Measurements from ENCODE around the gene MAFG. TPM values are rescaled to one million over a fixed set of nuclear protein-coding genes. Genes with fewer than 3 reads are reported as not detected.
A peak's percentile ranks its signal among the peaks of the same experiment; 100 is the strongest.

Gene MAFG
- total RNA-seq, 6 experiments from 2014 or later: 7.4 to 12.9 (median 9.2) TPM

GRCh38 chr17:81885869-81886548 lies 41.5 kb downstream of the MAFG start:
- Histone ChIP-seq H3K36me3 (peaks cover 4 to 43% (median 10%) of the 10 kb centered on the region in 4 donors), H3K4me3 (no peak overlapping the region), H3K27ac (no peak overlapping the region), H3K27me3 (no peaks in the 10 kb centered on the region), H3K4me1 (peaks cover 0 to 12% (median 5%) of the 10 kb centered on the region in 4 donors), H3K9me3 (no peaks in the 10 kb centered on the region)
- no peak for TF ChIP-seq POLR2A (IDR thresholded peaks at IDR 0.05)
- no peak for TF ChIP-seq CTCF (IDR thresholded peaks at IDR 0.05)
- DNase-seq: no peak
- peak in 1 of 4 donors; percentile 17 for ATAC-seq
- intact Hi-C loops (cut with DNase I): loop anchor here in 1 of 2 donors (10.0 kb wide), 1 partner anchor 129 kb away; no protein-coding TSS in a partner anchor
- WGBS (ENCODE audit: insufficient coverage, low coverage, low lambda C conversion rate, missing lambda C conversion rate): 80% methylated on average over 1 of the region's 11 CpGs

DNA sequence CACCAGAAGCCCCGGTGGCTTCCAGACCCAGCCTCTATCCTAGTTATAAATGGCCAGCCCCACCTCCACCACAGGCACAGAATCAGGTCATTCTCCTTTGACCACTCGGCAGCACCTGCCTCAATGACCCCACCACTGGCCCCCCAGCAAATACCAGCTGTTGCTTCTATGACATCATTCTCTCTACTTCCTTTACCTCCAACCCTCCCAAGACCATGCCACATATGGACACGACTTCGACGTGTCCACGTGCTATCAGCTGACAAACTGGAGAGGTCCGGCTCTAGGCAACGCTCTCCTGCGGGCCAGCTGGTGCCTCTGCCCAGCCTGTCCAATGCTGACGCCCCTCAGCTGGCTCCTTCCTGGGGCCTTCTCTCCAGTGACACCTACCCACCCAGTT lies 42.1 kb downstream of the MAFG start:
- H3K27ac ChIP-seq: no peak overlapping the region
- no peak overlapping the region for H3K4me3 ChIP-seq
- H3K4me1 ChIP-seq: peaks cover 0 to 8% (median 4%) of the 10 kb centered on the region in 4 donors
- WGBS (ENCODE audit: insufficient coverage, low coverage, low lambda C conversion rate, missing lambda C conversion rate): 90% methylated on average over 7 of the region's 10 CpGs
- H3K9me3 ChIP-seq: no peaks in the 10 kb centered on the region
- ATAC-seq (no peak), DNase-seq (no peak)
- peaks cover 4 to 43% (median 10%) of the 10 kb centered on the region in 4 donors for H3K36me3 ChIP-seq
- intact Hi-C loops (cut with DNase I): loop anchor here in 1 of 2 donors (10.0 kb wide), 1 partner anchor 129 kb away; no protein-coding TSS in a partner anchor
- H3K27me3 ChIP-seq: no peaks in the 10 kb centered on the region
- TF ChIP-seq CTCF (IDR thresholded peaks at IDR 0.05): no peak
- TF ChIP-seq POLR2A (IDR thresholded peaks at IDR 0.05): no peak

DNA sequence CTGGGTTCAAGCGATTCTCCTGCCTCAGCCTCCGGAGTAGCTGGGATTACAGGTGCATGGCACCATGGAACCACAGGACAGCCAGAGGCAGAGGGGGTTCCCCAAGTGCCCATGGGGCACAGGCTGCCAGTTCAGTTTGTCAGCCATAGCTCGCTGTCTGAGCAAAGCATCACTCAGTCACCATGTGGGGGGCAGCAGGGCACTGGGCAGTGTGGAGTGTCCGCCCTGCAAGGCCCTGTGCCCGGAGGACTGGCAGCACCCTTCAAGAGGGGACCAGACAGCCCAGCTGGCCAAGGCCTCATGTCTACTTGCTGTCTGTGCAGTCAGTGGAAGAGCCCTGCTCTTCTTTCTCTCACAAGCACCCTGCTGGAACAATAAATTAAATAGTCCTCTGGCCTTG lies 42.6 kb downstream of the MAFG start:
- intact Hi-C loops (cut with DNase I): loop anchor here in 1 of 2 donors (10.0 kb wide), 1 partner anchor 130 kb away; no protein-coding TSS in a partner anchor
- H3K9me3 ChIP-seq: no peaks in the 10 kb centered on the region
- no peak overlapping the region for H3K27ac ChIP-seq
- no peak overlapping the region for H3K4me3 ChIP-seq
- ATAC-seq (peak in 1 of 4 donors; percentile 7), DNase-seq (no peak)
- no peaks in the 10 kb centered on the region for H3K27me3 ChIP-seq
- peaks cover 4 to 43% (median 10%) of the 10 kb centered on the region in 4 donors for H3K36me3 ChIP-seq
- TF ChIP-seq CTCF (IDR thresholded peaks at IDR 0.05) (no peak), POLR2A (IDR thresholded peaks at IDR 0.05) (no peak)
- peaks cover 0 to 3% (median 1%) of the 10 kb centered on the region in 4 donors for H3K4me1 ChIP-seq
- no CpG with 5 or more reads among the region's 5 CpGs for WGBS (ENCODE audit: insufficient coverage, low coverage, low lambda C conversion rate, missing lambda C conversion rate)

- TF ChIP-seq POLR2A (IDR thresholded peaks at IDR 0.05) (no peak), CTCF (IDR thresholded peaks at IDR 0.05) (no peak)
- no peaks in the 10 kb centered on the region for H3K4me1 ChIP-seq
- no peak overlapping the region for H3K27ac ChIP-seq
- WGBS (ENCODE audit: insufficient coverage, low coverage, low lambda C conversion rate, missing lambda C conversion rate): 65% methylated on average over 5 of the region's 11 CpGs
- H3K4me3 ChIP-seq: no peak overlapping the region
- DNase-seq: no peak
- ATAC-seq: peak in 2 of 4 donors; percentile 13 to 15
- intact Hi-C loops (cut with DNase I): loop anchor here in 1 of 2 donors (10.0 kb wide), 1 partner anchor 130 kb away; no protein-coding TSS in a partner anchor
- H3K36me3 ChIP-seq: peaks cover 4 to 43% (median 10%) of the 10 kb centered on the region in 4 donors
- H3K27me3 ChIP-seq: no peaks in the 10 kb centered on the region
- H3K9me3 ChIP-seq: no peaks in the 10 kb centered on the region
Observed at GRCh38 chr17:81884520-81884919, 43.0 kb downstream of the MAFG start.
